H1 (cell line): Measurements from ENCODE around the gene LCORL.

Experiments
- CTCF ChIP-seq, 3 experiments: IDR thresholded peaks; 1 replicate in 2 of 3; 2 replicates in 1 of 3; pipeline versions ENCODE4 v1.5.1 to v1.6.1; 2011; ENCODE audit warnings: low read length in 3 of 3, mild to moderate bottlenecking in 3 of 3, inconsistent platforms in 2 of 3, low read depth in 1 of 3, moderate library complexity in 1 of 3; ENCODE audit not compliant: insufficient read depth in 1 of 3; ENCODE audit errors: control extremely low read depth in 1 of 3
- PHF8 ChIP-seq: fragments of 200-600 bp; sonication (generic); conservative IDR thresholded peaks from 2 replicates; pipeline ENCODE4 v1.7.1; 2012; ENCODE audit warnings: low read depth, mild to moderate bottlenecking, inconsistent platforms, low read length, moderate library complexity
- SRF ChIP-seq: IDR thresholded peaks from 2 replicates; pipeline ENCODE4 v1.6.1; 2011; ENCODE audit warnings: mild to moderate bottlenecking, low read depth, low read length, moderate library complexity

GRCh38 chr4:18050448-18050847 is 28.9 kb upstream of the LCORL start:
- no peak for TF ChIP-seq SRF
- no peak for TF ChIP-seq CTCF (IDR thresholded peaks at IDR 0.05; ENCODE audit: control extremely low read depth in 1 of 3, insufficient read depth in 1 of 3, low read depth in 1 of 3, low read length in 3 of 3)
- TF ChIP-seq PHF8 = no peak
